HCT116 (cell line): ENCODE results near the gene RAPSN. TPM values are rescaled to one million over a fixed set of nuclear protein-coding genes. Genes with fewer than 3 reads are reported as not detected.

Source experiments
- ATAC-seq: fragments of 200-7000 bp; cut with Tn5 transposase; 2 replicates; pipeline ENCODE4 v1.9.1; 2020; ENCODE audit warnings: mild to moderate bottlenecking, moderate library complexity
- Bru-seq: library from RNA; stranded (reverse); fragments of 400-500 nt; gene quantifications from one replicate; lab custom pipeline; 2021; lab: Mats Ljungman, UMichigan
- BruChase-seq, 2 experiments: library from RNA; stranded (reverse); fragments of 400-500 nt; gene quantifications; one replicate each; lab custom pipeline; 2021; lab: Mats Ljungman, UMichigan
- BruUV-seq: library from RNA; stranded (reverse); fragments of 400-500 nt; replicated peaks from 2 replicates; lab custom pipeline; 2021; lab: Mats Ljungman, UMichigan
- CTCF ChIA-PET: fragments of 300-600 bp; sonication (Branson Sonifier 250); formaldehyde crosslinking; loops from one replicate; lab custom pipeline; 2021; ENCODE audit warnings: antibody characterized with exemption; lab: Charles Lee
- POLR2A ChIA-PET: fragments of 300-600, 350-600 bp; sonication (Branson Sonifier 250); formaldehyde crosslinking; loops from one replicate; lab custom pipeline; 2021; ENCODE audit warnings: antibody characterized with exemption; lab: Charles Lee
- RAD21 ChIA-PET, 2 experiments: fragments of 300-600 bp; sonication (Branson Sonifier 250); formaldehyde crosslinking; loops; one replicate each; lab custom pipeline; 2023; ENCODE audit warnings: low total read pairs in 2 of 2; ENCODE audit not compliant: uncharacterized antibody in 2 of 2, unreplicated experiment in 2 of 2, low non-redundant PET in 1 of 2; lab: Charles Lee
- DNase-seq: peaks from one replicate; pipeline ENCODE4 v3.0.0-alpha.2; 2010; ENCODE audit warnings: low read depth, low spot score
- H2AFZ ChIP-seq: fragments of 200-600 bp; shearing (Covaris generic), sonication (generic); 2 replicates; pipeline ENCODE4 v1.6.1; 2017; ENCODE audit warnings: low read depth, mixed run types, mixed read lengths, antibody characterized with exemption, low read length; ENCODE audit not compliant: poor library complexity, severe bottlenecking
- H3K27ac ChIP-seq: 2 replicates; pipeline ENCODE4 v1.5.1; 2012; ENCODE audit warnings: low read depth, low read length
- H3K27me3 ChIP-seq: fragments of 200-600 bp; sonication (generic); 2 replicates; pipeline ENCODE4 v1.6.1; 2016; ENCODE audit warnings: mixed run types, low read length, mixed read lengths; ENCODE audit not compliant: insufficient read depth
- H3K36me3 ChIP-seq, 2 experiments: fragments of 200-500 bp in 1 of 2; fragments of 200-600 bp in 1 of 2; sonication (Bioruptor generic) in 1 of 2; sonication (generic) in 1 of 2; 2 replicates each; pipeline versions ENCODE4 v1.5.1 to v1.6.1; 2014 to 2016; ENCODE audit warnings: low read length in 2 of 2, inconsistent platforms in 1 of 2, mixed read lengths in 1 of 2, mixed run types in 1 of 2; ENCODE audit not compliant: insufficient read depth in 2 of 2, control insufficient read depth in 1 of 2
- H3K4me1 ChIP-seq, 2 experiments: fragments of 200-600 bp in 1 of 2; sonication (generic) in 1 of 2; 2 replicates each; pipeline versions ENCODE4 v1.5.1 to v1.6.1; 2012 to 2017; ENCODE audit warnings: low read length in 2 of 2, inconsistent platforms in 1 of 2, mild to moderate bottlenecking in 1 of 2, mixed read lengths in 1 of 2, mixed run types in 1 of 2, moderate library complexity in 1 of 2; ENCODE audit not compliant: insufficient read depth in 2 of 2, control insufficient read depth in 1 of 2
- H3K4me2 ChIP-seq: fragments of 200-600 bp; sonication (generic); 2 replicates; pipeline ENCODE4 v1.6.1; 2017; ENCODE audit warnings: mixed run types, low read length, mixed read lengths
- H3K4me3 ChIP-seq, 2 experiments: fragments of 200-600 bp in 1 of 2; sonication (generic) in 1 of 2; replicated peaks in 1 of 2; 2 replicates each; pipeline ENCODE4 v1.5.1; 2011 to 2016; ENCODE audit warnings: low read length in 2 of 2, control low read depth in 1 of 2, low read depth in 1 of 2, mild to moderate bottlenecking in 1 of 2, mixed read lengths in 1 of 2, mixed run types in 1 of 2
- H3K79me2 ChIP-seq: fragments of 200-600 bp; sonication (generic); 2 replicates; pipeline ENCODE4 v1.6.1; 2017; ENCODE audit warnings: mild to moderate bottlenecking, mixed run types, low read length, moderate library complexity, mixed read lengths; ENCODE audit not compliant: insufficient read depth
- H3K9ac ChIP-seq: fragments of 200-600 bp; sonication (generic); 2 replicates; pipeline ENCODE4 v1.6.1; 2016; ENCODE audit warnings: low read length, mixed read lengths
- H3K9me2 ChIP-seq: fragments of 200-600 bp; sonication (generic), shearing (Covaris generic); 2 replicates; pipeline ENCODE4 v1.6.1; 2017; ENCODE audit warnings: mixed run types, mild to moderate bottlenecking, moderate library complexity; ENCODE audit not compliant: insufficient read depth
- H3K9me3 ChIP-seq, 2 experiments: fragments of 200-500 bp in 1 of 2; fragments of 200-600 bp in 1 of 2; sonication (Bioruptor generic) in 1 of 2; sonication (generic) in 1 of 2; 2 replicates each; pipeline ENCODE4 v1.6.1; 2014 to 2017; ENCODE audit warnings: low read length in 2 of 2, mixed read lengths in 2 of 2, inconsistent platforms in 1 of 2, low read depth in 1 of 2, mild to moderate bottlenecking in 1 of 2, mixed run types in 1 of 2, moderate library complexity in 1 of 2; ENCODE audit not compliant: control insufficient read depth in 1 of 2, insufficient read depth in 1 of 2
- H4K20me1 ChIP-seq: fragments of 200-600 bp; sonication (generic), shearing (Covaris generic); 2 replicates; pipeline ENCODE4 v1.6.1; 2017; ENCODE audit warnings: mixed run types, mild to moderate bottlenecking, moderate library complexity; ENCODE audit not compliant: insufficient read depth
- ATF3 ChIP-seq: IDR thresholded peaks from 2 replicates; pipeline ENCODE4 v1.6.1; 2012
- CEBPB ChIP-seq: IDR thresholded peaks from 2 replicates; pipeline ENCODE4 v1.6.1; 2012; ENCODE audit warnings: low read depth
- CTCF ChIP-seq, 3 experiments: fragments of 200-600 bp in 1 of 3; sonication (generic) in 1 of 3; IDR thresholded peaks in 2 of 3; conservative IDR thresholded peaks in 1 of 3; 2 replicates each; pipeline ENCODE4 v1.5.1; 2012 to 2017; ENCODE audit warnings: low read depth in 2 of 3, low read length in 2 of 3, antibody characterized with exemption in 1 of 3, borderline replicate concordance in 1 of 3, control low read depth in 1 of 3, mild to moderate bottlenecking in 1 of 3, mixed read lengths in 1 of 3, mixed run types in 1 of 3, moderate library complexity in 1 of 3; ENCODE audit not compliant: insufficient read depth in 1 of 3
- ELF1 ChIP-seq: IDR thresholded peaks from 2 replicates; pipeline ENCODE4 v1.6.1; 2012; ENCODE audit warnings: low read depth, borderline replicate concordance
- FOSL1 ChIP-seq: IDR thresholded peaks from 2 replicates; pipeline ENCODE4 v1.6.1; 2012; ENCODE audit warnings: low read depth
- POLR2A ChIP-seq: IDR thresholded peaks from 2 replicates; pipeline ENCODE4 v1.7.0; 2011; ENCODE audit warnings: borderline replicate concordance; ENCODE audit not compliant: insufficient read depth, insufficient read length; ENCODE audit errors: extremely low read depth
- POLR2AphosphoS5 ChIP-seq: IDR thresholded peaks from 2 replicates; pipeline ENCODE4 v1.6.1; 2011; ENCODE audit warnings: mild to moderate bottlenecking, low read depth, low read length, moderate library complexity
- YY1 ChIP-seq: IDR thresholded peaks from 2 replicates; pipeline ENCODE4 v1.6.1; 2011; ENCODE audit warnings: low read length, low read depth, moderate library complexity, mild to moderate bottlenecking; ENCODE audit not compliant: insufficient replicate concordance; ENCODE audit errors: extremely low read depth
- intact Hi-C: fragments of 100-400 bp; cut with micrococcal nuclease; formaldehyde crosslinking; loops from 2 replicates; pipeline ENCODE4 v1.10.0; 2022
- long read RNA-seq: library from polyadenylated mRNA; unstranded; transcript quantifications from one replicate; pipeline ENCODE4 v2.0.0, GENCODE V29; 2021; ENCODE audit not compliant: unreplicated experiment
- polyA plus RNA-seq: library from polyadenylated mRNA; unstranded; fragments of >200 nt; gene quantifications from 2 replicates; pipeline ENCODE4 v1.2.1, GENCODE V29; 2012; ENCODE audit warnings: missing spikeins
- total RNA-seq: library from RNA; stranded (reverse); gene quantifications from one replicate; pipeline ENCODE4 v1.2.1, GENCODE V29; 2021; ENCODE audit not compliant: unreplicated experiment

RAPSN gene
- total RNA-seq (0.57 TPM), Bru-seq, nascent RNA (percentile 48 among the genes with signal in this experiment), BruChase-seq, experiment 1, labeled RNA remaining after a 6-hour chase (percentile 80 among the genes with signal in this experiment), BruChase-seq, experiment 2, labeled RNA remaining after a 2-hour chase (percentile 66 among the genes with signal in this experiment)
- polyA plus RNA-seq, result 0.17 and 0.41 TPM in 2 replicates
- long read RNA-seq, result 0 reads

- H3K36me3 ChIP-seq, result no peaks in the 10 kb centered on the region
- no peaks in the 10 kb centered on the region for H3K9me2 ChIP-seq
- CTCF ChIA-PET, result no interaction called here
- no peaks in the 10 kb centered on the region for H3K27me3 ChIP-seq
- ATAC-seq (no peak), DNase-seq (no peak)
- H3K9ac ChIP-seq, result no peak within 1 kb of the TSS
- no peak within 1 kb of the TSS for H2AFZ ChIP-seq
- no peak within 1 kb of the TSS for H3K4me2 ChIP-seq
- H3K79me2 ChIP-seq, result no peaks in the 10 kb centered on the region
- intact Hi-C loops, result no loop called here
- POLR2A ChIA-PET, result no interaction called here
- H3K4me1 ChIP-seq, result no peaks in the 10 kb centered on the region
- H3K27ac ChIP-seq, result no peak within 1 kb of the TSS
- no TSS peak for BruUV-seq
- no peaks in the 10 kb centered on the region for H4K20me1 ChIP-seq
- H3K4me3 ChIP-seq, result no peak within 1 kb of the TSS
- no peaks in the 10 kb centered on the region for H3K9me3 ChIP-seq
- RAD21 ChIA-PET, result no interaction called here
- TF ChIP-seq YY1, result no peak
- no peak for TF ChIP-seq ELF1
- no peak for TF ChIP-seq POLR2AphosphoS5
- no peak for TF ChIP-seq POLR2A
- no peak for TF ChIP-seq FOSL1
- no peak for TF ChIP-seq CTCF (IDR thresholded peaks at IDR 0.05 in 2 of 3, conservative IDR thresholded peaks at IDR 0.05 in 1 of 3; ENCODE audit: borderline replicate concordance in 1 of 3, insufficient read depth in 1 of 3, low read depth in 2 of 3, low read length in 2 of 3)
- no peak for TF ChIP-seq CEBPB
- TF ChIP-seq ATF3, result no peak
- TF ChIP-seq, all 23 proteins: peak for 0
These were observed at the start of gene RAPSN for GRCh38 chr11:47448566-47449427. Gene RAPSN (minus strand): TSS chr11:47449136. CDS start chr11:47448964, 172 bp downstream.
